Mesodermal cell (in vitro differentiated cells): Measurements from ENCODE around the gene UBE2H. TPM values are rescaled to one million over a fixed set of nuclear protein-coding genes. Genes with fewer than 3 reads are reported as not detected.

Experiments used
- H3K27ac ChIP-seq: 2 replicates; pipeline ENCODE4 v1.7.0; 2013; ENCODE audit warnings: mild to moderate bottlenecking, low read depth, low read length, moderate library complexity; ENCODE audit not compliant: severe bottlenecking
- H3K36me3 ChIP-seq: 2 replicates; pipeline ENCODE4 v1.7.1; 2013; ENCODE audit warnings: mild to moderate bottlenecking, low read length, moderate library complexity; ENCODE audit not compliant: control insufficient read depth, insufficient read depth
- H3K4me1 ChIP-seq: one replicate; pipeline ENCODE4 v1.7.1; 2013; ENCODE audit warnings: mild to moderate bottlenecking, low read length; ENCODE audit not compliant: insufficient read depth, control insufficient read depth, poor library complexity, severe bottlenecking
- H3K4me3 ChIP-seq: 2 replicates; pipeline ENCODE4 v1.7.0; 2013; ENCODE audit warnings: low read length, control low read depth, mild to moderate bottlenecking; ENCODE audit not compliant: insufficient read depth, poor library complexity, severe bottlenecking; ENCODE audit errors: extremely low read depth
- H3K9me3 ChIP-seq: 2 replicates; pipeline ENCODE4 v1.7.1; 2013; ENCODE audit warnings: mild to moderate bottlenecking, low read length, moderate library complexity; ENCODE audit not compliant: control insufficient read depth
- WGBS, 2 experiments: methylation state at CpG; one replicate each; pipeline ENCODE4 v1.1.5; 2013; ENCODE audit warnings: missing lambda C conversion rate in 2 of 2; ENCODE audit not compliant: insufficient coverage in 2 of 2; 5-methylcytosine and 5-hydroxymethylcytosine counted together
- polyA plus RNA-seq, 2 experiments: library from polyadenylated mRNA; stranded (reverse); fragments of 50-300 nt; gene quantifications; one replicate each; pipeline ENCODE4 v1.2.3, GENCODE V29; 2013

UBE2H gene
- 101 TPM for polyA plus RNA-seq (2013, experiment 1 of 2)
- polyA plus RNA-seq (2013, experiment 2 of 2) = 95.4 TPM

- Histone ChIP-seq H3K4me3 (peak within 1 kb of the TSS; percentile 96), H3K9me3 (no peaks in the 10 kb centered on the region), H3K4me1 (peaks cover 12% of the 10 kb centered on the region), H3K36me3 (peaks cover 7% of the 10 kb centered on the region), H3K27ac (peak within 1 kb of the TSS; percentile 97)
- 3 to 8% methylated on average over 39 to 40 of the region's 58 CpGs for WGBS, 2 experiments
Measured at GRCh38 chr7:129952653-129953560, at the start of gene UBE2H. Gene UBE2H (minus strand): TSS chr7:129952960. CDS start chr7:129952555, 405 bp downstream.

GRCh38 chr7:129998446-129998845 lies 45.7 kb upstream of the UBE2H start:
- WGBS, 2 experiments = 87 to 97% methylated on average over 5 of the region's 5 CpGs
- Histone ChIP-seq H3K27ac (no peak overlapping the region), H3K4me3 (no peak overlapping the region), H3K4me1 (no peaks in the 10 kb centered on the region), H3K9me3 (no peaks in the 10 kb centered on the region), H3K36me3 (no peaks in the 10 kb centered on the region)

- Histone ChIP-seq H3K4me1 (no peaks in the 10 kb centered on the region), H3K27ac (no peak overlapping the region)
- 85 to 100% methylated on average over 2 of the region's 5 CpGs for WGBS, 2 experiments
Measured at GRCh38 chr7:129997285-129997684, 44.5 kb upstream of the UBE2H start.

GRCh38 chr7:129993275-129993674 lies 40.5 kb upstream of the UBE2H start:
- Histone ChIP-seq H3K36me3 (no peaks in the 10 kb centered on the region), H3K4me3 (no peak overlapping the region), H3K4me1 (peaks cover 4% of the 10 kb centered on the region), H3K9me3 (no peaks in the 10 kb centered on the region), H3K27ac (no peak overlapping the region)
- whole genome bisulfite sequencing, 2 experiments = 86 to 92% methylated on average over 4 to 7 of the region's 8 CpGs

More at GRCh38 chr7:129997285-129997684, 44.5 kb upstream of the UBE2H start:
- no peaks in the 10 kb centered on the region for H3K36me3 ChIP-seq
- no peak overlapping the region for H3K4me3 ChIP-seq
- H3K9me3 ChIP-seq = no peaks in the 10 kb centered on the region

GRCh38 chr7:129990403-129991192 lies 37.8 kb upstream of the UBE2H start:
- WGBS, 2 experiments = 81 to 88% methylated on average over 7 to 8 of the region's 8 CpGs
- Histone ChIP-seq H3K4me1 (peaks cover 4% of the 10 kb centered on the region), H3K9me3 (no peaks in the 10 kb centered on the region), H3K36me3 (no peaks in the 10 kb centered on the region), H3K4me3 (no peak overlapping the region), H3K27ac (no peak overlapping the region)

GRCh38 chr7:129989466-129989865 lies 36.7 kb upstream of the UBE2H start:
- Histone ChIP-seq H3K27ac (no peak overlapping the region), H3K9me3 (no peaks in the 10 kb centered on the region), H3K4me3 (no peak overlapping the region), H3K4me1 (peaks cover 4% of the 10 kb centered on the region), H3K36me3 (no peaks in the 10 kb centered on the region)
- WGBS, 2 experiments = 68 to 83% methylated on average over 2 to 4 of the region's 4 CpGs

- Histone ChIP-seq H3K4me3 (no peak overlapping the region), H3K9me3 (no peaks in the 10 kb centered on the region), H3K27ac (no peak overlapping the region), H3K4me1 (peaks cover 4% of the 10 kb centered on the region), H3K36me3 (no peaks in the 10 kb centered on the region)
- 87 to 89% methylated on average over 6 to 8 of the region's 9 CpGs for WGBS, 2 experiments
Measured at GRCh38 chr7:129986600-129986999, 33.8 kb upstream of the UBE2H start.

GRCh38 chr7:129980667-129981066 lies 27.9 kb upstream of the UBE2H start:
- Histone ChIP-seq H3K4me1 (no peaks in the 10 kb centered on the region), H3K9me3 (no peaks in the 10 kb centered on the region), H3K36me3 (no peaks in the 10 kb centered on the region), H3K27ac (no peak overlapping the region), H3K4me3 (no peak overlapping the region)
- 100% methylated on average over 1 of the region's 2 CpGs; no CpG with 5 or more reads in 1 of the 2 experiments for WGBS, 2 experiments

- Histone ChIP-seq H3K9me3 (no peaks in the 10 kb centered on the region), H3K4me3 (no peak overlapping the region), H3K27ac (no peak overlapping the region), H3K4me1 (peaks cover 7% of the 10 kb centered on the region), H3K36me3 (no peaks in the 10 kb centered on the region)
- 83 to 100% methylated on average over 1 of the region's 1 CpG for WGBS, 2 experiments
Measured at GRCh38 chr7:129975309-129975708, 22.5 kb upstream of the UBE2H start.

- Histone ChIP-seq H3K27ac (peak overlapping the region; percentile 92), H3K4me1 (peaks cover 22% of the 10 kb centered on the region), H3K36me3 (no peaks in the 10 kb centered on the region), H3K4me3 (no peak overlapping the region), H3K9me3 (no peaks in the 10 kb centered on the region)
- WGBS, 2 experiments = 100% methylated on average over 1 of the region's 3 CpGs
Measured at GRCh38 chr7:129970816-129971215, 18.1 kb upstream of the UBE2H start.
